NK-92 (cell line): Measurements from ENCODE around the gene GNG12.
"Not testable (repeated sequence)": the region's sequence is repeated elsewhere in the genome, so short reads cannot be mapped to it uniquely, and the experiment has no call there.

Experiments used
- DNase-seq: peaks from one replicate; lab custom pipeline; 2025; ENCODE audit not compliant: unreplicated experiment; lab: John Stamatoyannopoulos, UW

GNG12 gene

GRCh38 chr1:67685067-67685557, 148.2 kb downstream of the GNG12 start, which contains the start of gene GADD45A:
Gene GADD45A (plus strand): TSS chr1:67685201. CDS start chr1:67685495, 294 bp downstream.
- peak; percentile 72 for DNase-seq

DNA sequence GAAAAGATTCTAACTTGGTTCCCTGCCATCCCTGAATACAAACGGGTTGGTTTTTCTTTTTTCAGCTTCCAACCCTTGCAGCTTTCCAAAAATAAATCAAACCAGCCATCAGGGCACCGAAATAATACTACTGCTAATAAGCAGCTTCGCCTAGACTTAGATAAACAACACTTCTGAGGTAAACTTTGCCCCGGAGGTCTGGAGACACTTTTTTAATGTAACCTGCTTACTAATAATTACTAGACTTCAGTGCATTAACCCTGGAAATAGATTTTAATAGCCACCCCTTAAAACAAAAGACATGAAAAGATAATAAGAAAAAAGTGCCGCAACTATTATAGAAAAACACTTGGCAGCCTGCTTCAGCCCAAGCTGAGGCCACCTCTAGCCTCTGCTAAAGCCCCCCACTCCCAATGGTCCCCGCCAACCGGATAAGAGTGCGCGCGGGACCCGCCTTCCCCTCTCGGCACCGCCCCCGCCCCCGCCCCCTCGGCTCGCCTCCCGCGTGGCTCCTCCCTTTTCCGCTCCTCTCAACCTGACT, 148.7 kb downstream of the GNG12 start:
- no peak for DNase-seq

GRCh38 chr1:67683766-67684525, 149.3 kb downstream of the GNG12 start:
- no peak for DNase-seq

- no peak for DNase-seq
Measured at GRCh38 chr1:67683316-67683715, 150.0 kb downstream of the GNG12 start.

DNA sequence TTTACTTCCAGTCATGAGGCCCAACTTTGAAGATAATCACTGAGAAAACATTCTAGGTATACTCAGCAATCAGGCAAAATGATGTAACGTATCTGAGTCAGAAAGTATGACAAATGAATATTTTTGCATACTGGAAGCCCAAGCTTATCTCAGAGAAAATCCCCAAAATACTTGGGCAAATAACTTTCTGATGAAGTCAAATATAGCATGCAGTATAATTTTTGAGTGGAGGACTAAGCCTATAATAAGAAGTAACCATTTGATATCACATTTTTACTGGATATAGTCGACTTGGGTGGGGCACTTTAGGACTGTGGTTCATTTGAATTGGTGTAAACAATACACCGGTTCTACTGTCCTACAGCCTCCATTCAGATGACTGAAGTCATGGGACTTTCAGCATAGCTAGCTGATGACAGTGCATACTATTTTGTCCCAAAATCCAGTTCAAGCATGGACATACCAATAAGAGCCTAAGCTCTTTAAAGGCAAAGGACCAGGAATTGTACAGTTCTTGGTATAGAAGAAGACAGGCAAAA, 150.5 kb downstream of the GNG12 start:
- no peak for DNase-seq

GRCh38 chr1:67680486-67680885, 152.8 kb downstream of the GNG12 start:
- DNase-seq = no peak

DNA sequence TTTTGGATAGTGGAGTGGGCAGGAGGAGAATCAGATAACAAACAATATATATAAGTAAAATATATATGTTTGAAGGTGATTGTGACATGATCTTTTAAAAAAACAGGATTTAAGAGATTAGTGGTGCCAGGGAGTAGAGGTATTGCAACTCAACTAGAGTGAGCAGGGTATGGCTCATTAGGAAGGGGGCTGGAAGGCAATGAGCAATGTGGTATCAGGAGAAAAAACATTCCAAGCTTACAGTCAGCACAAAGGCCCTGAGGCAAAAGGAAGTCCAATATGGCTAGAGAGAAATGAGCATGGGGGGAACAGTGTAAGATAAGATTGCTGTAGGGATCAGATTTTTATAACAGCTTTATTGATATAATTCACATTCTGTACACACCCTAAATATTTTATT, 153.6 kb downstream of the GNG12 start:
- no peak for DNase-seq

- DNase-seq = no peak
Measured at GRCh38 chr1:67677930-67678329, 155.3 kb downstream of the GNG12 start.

DNA sequence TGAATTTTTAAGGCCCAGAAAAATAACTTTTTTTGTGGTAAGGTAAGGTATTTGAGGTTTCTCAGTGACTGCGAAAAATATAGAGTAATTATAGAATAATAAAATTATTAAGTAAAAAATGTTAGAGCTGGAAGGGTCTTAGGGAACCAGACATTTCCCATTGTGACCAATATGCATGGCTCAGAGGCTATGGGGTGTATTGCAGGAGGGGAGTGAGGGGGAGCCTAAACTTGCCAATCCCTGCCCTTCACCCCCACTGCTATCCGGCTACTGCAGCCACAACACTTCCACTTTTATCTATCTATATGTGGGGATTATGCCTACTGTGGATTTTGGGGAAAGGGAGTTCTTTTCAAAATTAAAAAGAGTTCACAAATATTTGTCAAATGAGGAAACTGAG, 155.9 kb downstream of the GNG12 start:
- DNase-seq = no peak

- DNase-seq = no peak
Measured at GRCh38 chr1:67676946-67677345, 156.3 kb downstream of the GNG12 start.

DNA sequence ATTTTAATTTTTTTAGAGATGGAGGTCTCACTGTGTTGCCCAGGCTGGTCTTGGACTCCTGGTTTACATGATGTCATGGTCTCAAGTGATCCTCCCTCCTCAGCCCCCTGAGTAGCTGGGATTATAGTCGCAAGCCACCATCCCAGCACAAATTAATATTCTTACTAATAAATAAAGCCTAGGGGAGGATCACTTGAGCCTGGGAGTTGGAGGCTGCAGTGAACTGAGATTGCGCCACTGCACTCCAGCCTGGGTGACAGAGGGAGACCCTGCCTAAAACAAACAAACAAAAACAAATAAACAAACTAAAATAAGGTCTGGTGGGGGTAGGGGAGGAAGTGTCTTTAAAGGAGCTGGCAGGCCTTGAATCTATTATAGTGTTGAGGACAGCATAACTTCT, 157.0 kb downstream of the GNG12 start:
- DNase-seq = no peak

- DNase-seq = no peak
Measured at GRCh38 chr1:67675800-67676199, 157.5 kb downstream of the GNG12 start.

DNA sequence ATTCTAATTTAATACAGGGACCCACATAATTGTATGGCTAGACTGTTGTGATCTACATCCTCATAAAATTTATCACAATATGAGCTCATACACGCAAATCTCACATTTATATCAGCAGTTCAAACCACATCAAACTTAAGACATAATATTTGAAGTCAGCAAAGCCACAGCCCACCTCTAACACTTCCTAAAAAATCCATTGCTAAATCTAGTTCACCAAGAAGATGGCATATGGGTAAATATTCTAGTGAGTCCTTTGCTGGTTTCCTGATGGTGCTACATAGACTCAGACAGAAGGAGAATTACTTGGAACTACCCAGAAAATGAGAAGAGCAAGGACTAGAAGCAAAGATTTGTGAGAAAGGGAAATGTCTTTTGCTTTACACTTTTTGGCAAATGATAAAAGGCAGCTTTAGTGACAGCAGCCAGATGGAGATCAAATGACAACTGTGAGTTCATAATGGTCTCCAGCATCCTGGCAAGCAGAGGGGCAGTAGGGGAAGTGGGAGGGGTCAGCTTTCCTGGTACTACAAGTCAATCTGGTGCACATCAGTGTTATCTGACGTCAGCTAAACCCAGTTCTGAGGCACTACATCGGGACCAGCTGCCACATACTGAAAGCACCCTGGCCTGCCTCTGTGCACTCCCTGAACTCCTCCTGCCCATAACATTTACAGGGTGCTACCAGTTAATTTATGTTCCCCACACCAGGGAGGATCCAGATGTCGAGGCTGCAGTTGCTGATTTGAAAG, 158.8 kb downstream of the GNG12 start:
- DNase-seq = no peak

GRCh38 chr1:67673468-67674201, 159.6 kb downstream of the GNG12 start:
- no peak for DNase-seq

DNA sequence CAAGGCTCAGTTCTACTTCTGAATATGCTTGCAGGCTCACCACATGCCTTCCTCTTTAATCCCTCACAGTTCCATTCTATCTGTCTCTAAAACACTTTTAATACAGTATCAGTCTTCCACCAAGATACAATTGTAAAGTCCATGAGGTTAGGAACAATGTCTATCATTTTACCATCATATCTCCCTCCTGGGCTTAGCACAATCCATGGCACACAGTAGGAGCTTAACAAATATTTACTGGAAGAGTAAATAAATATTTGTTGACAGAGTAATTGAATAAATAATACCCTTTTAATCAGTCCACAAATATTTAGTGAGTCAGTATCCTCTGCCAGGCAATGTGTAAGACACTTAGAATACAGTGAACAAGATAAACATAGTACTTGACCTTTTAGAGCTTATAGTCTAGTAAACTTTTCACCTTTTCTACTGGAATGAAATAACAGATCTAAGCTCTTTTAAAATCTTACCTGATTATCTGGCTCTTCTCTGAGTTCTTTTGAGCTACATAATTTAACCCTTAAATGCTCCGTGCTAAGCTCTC, 160.9 kb downstream of the GNG12 start:
- no peak for DNase-seq

DNA sequence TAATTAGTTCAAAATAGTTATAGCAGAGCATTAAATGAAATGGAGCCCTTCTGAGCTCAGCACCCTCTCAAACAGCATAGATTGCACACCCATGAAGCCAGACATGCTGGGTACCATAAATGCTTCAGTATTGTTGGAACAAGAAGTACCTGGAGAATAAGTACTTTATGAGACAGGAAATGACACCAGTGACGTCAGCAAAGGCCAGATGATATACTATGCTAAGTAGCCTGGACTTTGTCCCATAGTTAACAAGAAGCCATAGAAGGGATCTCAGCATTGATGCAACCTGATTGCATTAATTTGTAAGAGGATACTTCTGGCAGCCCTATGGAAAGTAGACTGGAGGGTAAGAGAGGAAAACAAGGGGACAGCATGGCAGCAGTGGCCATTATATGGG, 164.6 kb downstream of the GNG12 start:
- no peak for DNase-seq

GRCh38 chr1:67666636-67667035, 166.6 kb downstream of the GNG12 start:
- DNase-seq = no peak

DNA sequence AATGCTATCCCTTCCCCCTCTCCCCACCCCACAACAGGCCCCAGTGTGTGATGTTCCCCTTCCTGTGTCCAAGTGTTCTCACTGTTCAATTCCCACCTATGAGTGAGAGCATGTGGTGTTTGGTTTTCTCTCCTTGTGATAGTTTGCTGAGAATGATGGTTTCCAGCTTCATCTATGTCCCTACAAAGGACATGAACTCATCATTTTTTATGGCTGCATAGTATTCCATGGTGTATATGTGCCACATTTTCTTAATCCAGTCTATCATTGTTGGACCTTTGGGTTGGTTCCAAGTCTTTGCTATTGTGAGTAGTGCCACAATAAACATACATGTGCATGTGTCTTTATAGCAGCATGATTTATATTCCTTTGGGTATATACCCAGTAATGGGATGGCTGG, 168.0 kb downstream of the GNG12 start:
- DNase-seq = not testable (repeated sequence)

DNA sequence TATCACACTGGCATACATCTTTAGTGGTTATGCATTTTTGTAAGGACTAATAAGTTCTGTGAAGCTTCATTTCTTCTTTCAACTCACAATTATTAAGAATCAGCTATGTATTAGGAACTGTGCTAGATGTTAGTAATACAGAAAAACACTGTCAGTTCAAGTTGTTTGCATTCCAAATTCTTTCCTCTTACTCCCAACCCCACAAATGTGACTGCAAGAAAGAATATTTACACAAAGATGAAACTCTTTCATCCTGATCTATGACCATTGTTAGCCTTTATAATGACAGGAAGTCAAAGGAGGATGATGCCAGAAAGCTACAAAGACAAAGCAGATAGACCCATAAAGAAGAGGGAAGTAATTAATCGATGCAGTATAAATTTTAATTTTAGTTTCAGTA, 169.2 kb downstream of the GNG12 start:
- no peak for DNase-seq

DNA sequence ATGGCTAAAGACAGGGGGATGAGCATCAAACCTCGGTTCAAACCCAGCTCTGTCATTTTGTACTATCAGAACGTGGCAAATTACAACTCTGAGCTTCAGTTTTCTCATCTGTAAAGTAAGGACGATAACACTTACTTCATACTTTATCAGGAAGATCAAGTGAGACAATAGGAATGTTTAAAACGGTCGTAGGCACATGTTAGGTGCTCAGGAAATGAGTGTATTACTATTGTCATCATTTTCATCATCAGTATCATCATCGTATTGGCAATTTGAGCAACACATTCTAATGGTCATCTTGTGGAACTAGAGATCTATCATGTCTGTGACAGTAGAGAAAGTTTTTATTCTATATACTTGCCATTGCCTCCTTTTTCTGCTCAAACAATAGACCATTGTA, 170.4 kb downstream of the GNG12 start:
- no peak for DNase-seq

DNA sequence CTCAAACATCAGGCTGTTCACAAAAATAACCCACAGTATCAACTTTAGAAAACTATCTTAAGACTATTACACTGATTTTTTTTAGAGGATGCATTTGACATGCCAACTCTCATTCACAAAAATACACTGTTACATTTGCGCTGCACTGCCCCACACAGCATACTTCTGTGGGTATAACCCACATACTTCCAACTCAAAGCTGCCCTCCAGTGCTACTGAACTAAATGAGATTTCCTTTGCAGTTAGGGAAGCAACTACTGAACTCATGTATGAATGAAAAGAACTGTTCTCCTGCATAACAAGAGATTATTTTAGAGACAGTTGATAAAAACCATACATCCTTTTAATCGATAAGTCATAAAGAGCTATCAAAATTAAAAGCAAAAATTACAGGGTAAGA, 174.0 kb downstream of the GNG12 start:
- no peak for DNase-seq
